ENCODE measurements around the gene KLHDC1. TPM values are rescaled to one million over a fixed set of nuclear protein-coding genes. Genes with fewer than 3 reads are reported as not detected.
"Not testable (repeated sequence)": the region's sequence is repeated elsewhere in the genome, so short reads cannot be mapped to it uniquely, and the experiment has no call there.

The KLHDC1 gene
- total RNA-seq, 2 donors from 2014 or later: 0.35 to 0.77 TPM

GRCh38 chr14:49732896-49733295 lies 40.0 kb downstream of the KLHDC1 start:
- no peak for DNase-seq
- no peaks in the 10 kb centered on the region for H3K36me3 Mint-ChIP-seq (ENCODE audit: low read depth)
- no peak overlapping the region for H3K27ac Mint-ChIP-seq
- 86 to 100% methylated on average over 2 of the region's 3 CpGs for WGBS, 2 experiments (ENCODE audit: insufficient coverage in 1 of 2, insufficient read length in 1 of 2)
- no peak for TF ChIP-seq CTCF (conservative IDR thresholded peaks at IDR 0.05)
- Histone ChIP-seq H3K27me3 (ENCODE audit: control insufficient read depth, insufficient read depth, low read length, poor library complexity, severe bottlenecking) (no peaks in the 10 kb centered on the region), H3K9ac (ENCODE audit: extremely low read depth, low read length, poor library complexity, severe bottlenecking) (no peak overlapping the region), H3K4me3 (ENCODE audit: low read length) (no peak overlapping the region), H3K36me3 (ENCODE audit: control insufficient read depth, insufficient read depth, low read length) (no peaks in the 10 kb centered on the region), H3K4me1 (ENCODE audit: control insufficient read depth, insufficient read depth, low read length) (no peaks in the 10 kb centered on the region), H3K9me3 (ENCODE audit: control insufficient read depth, low read length) (no peaks in the 10 kb centered on the region), H3K27ac (ENCODE audit: low read depth, low read length) (no peak overlapping the region)
- H3K27me3 Mint-ChIP-seq (ENCODE audit: insufficient read depth): peaks cover 6% of the 10 kb centered on the region
- no peaks in the 10 kb centered on the region for H3K4me1 Mint-ChIP-seq
- H3K4me3 Mint-ChIP-seq: no peak overlapping the region
- no peaks in the 10 kb centered on the region for H3K9me3 Mint-ChIP-seq

- no peaks in the 10 kb centered on the region for H3K4me1 ChIP-seq (ENCODE audit: control insufficient read depth, insufficient read depth, low read length)
- H3K9ac ChIP-seq (ENCODE audit: extremely low read depth, low read length, poor library complexity, severe bottlenecking): no peak overlapping the region
- Mint-ChIP-seq H3K27me3 (ENCODE audit: insufficient read depth) (peaks cover under 1% of the 10 kb centered on the region), H3K4me3 (no peak overlapping the region), H3K27ac (no peak overlapping the region), H3K9me3 (no peaks in the 10 kb centered on the region), H3K36me3 (ENCODE audit: low read depth) (no peaks in the 10 kb centered on the region), H3K4me1 (no peaks in the 10 kb centered on the region)
- H3K36me3 ChIP-seq (ENCODE audit: control insufficient read depth, insufficient read depth, low read length): no peaks in the 10 kb centered on the region
- H3K9me3 ChIP-seq (ENCODE audit: control insufficient read depth, low read length): no peaks in the 10 kb centered on the region
- H3K27ac ChIP-seq (ENCODE audit: low read depth, low read length): no peak overlapping the region
- DNase-seq: no peak
- H3K27me3 ChIP-seq (ENCODE audit: control insufficient read depth, insufficient read depth, low read length, poor library complexity, severe bottlenecking): no peaks in the 10 kb centered on the region
- H3K4me3 ChIP-seq (ENCODE audit: low read length): no peak overlapping the region
- TF ChIP-seq CTCF (conservative IDR thresholded peaks at IDR 0.05): no peak
These were observed 40.9 kb downstream of the KLHDC1 start for GRCh38 chr14:49733836-49734235.

- DNase-seq; H3K27ac Mint-ChIP-seq; H3K36me3 ChIP-seq (ENCODE audit: control insufficient read depth, insufficient read depth, low read length); H3K4me3 Mint-ChIP-seq; H3K9me3 ChIP-seq (ENCODE audit: control insufficient read depth, low read length); H3K27me3 Mint-ChIP-seq (ENCODE audit: insufficient read depth); H3K9ac ChIP-seq (ENCODE audit: extremely low read depth, low read length, poor library complexity, severe bottlenecking); H3K4me1 Mint-ChIP-seq; H3K36me3 Mint-ChIP-seq (ENCODE audit: low read depth); H3K9me3 Mint-ChIP-seq; H3K4me1 ChIP-seq (ENCODE audit: control insufficient read depth, insufficient read depth, low read length); H3K4me3 ChIP-seq (ENCODE audit: low read length); H3K27me3 ChIP-seq (ENCODE audit: control insufficient read depth, insufficient read depth, low read length, poor library complexity, severe bottlenecking); H3K27ac ChIP-seq (ENCODE audit: low read depth, low read length): not testable (repeated sequence)
- WGBS, 2 experiments (ENCODE audit: insufficient coverage in 1 of 2, insufficient read length in 1 of 2): 79 to 83% methylated on average over 4 of the region's 4 CpGs
These were observed 42.7 kb downstream of the KLHDC1 start for GRCh38 chr14:49735669-49736068.

GRCh38 chr14:49745191-49745590 lies 52.3 kb downstream of the KLHDC1 start:
- H3K36me3 Mint-ChIP-seq (ENCODE audit: low read depth): no peaks in the 10 kb centered on the region
- Histone ChIP-seq H3K36me3 (ENCODE audit: control insufficient read depth, insufficient read depth, low read length) (no peaks in the 10 kb centered on the region), H3K27ac (ENCODE audit: low read depth, low read length) (no peak overlapping the region), H3K9ac (ENCODE audit: extremely low read depth, low read length, poor library complexity, severe bottlenecking) (no peak overlapping the region), H3K4me3 (ENCODE audit: low read length) (no peak overlapping the region), H3K4me1 (ENCODE audit: control insufficient read depth, insufficient read depth, low read length) (no peaks in the 10 kb centered on the region), H3K27me3 (ENCODE audit: control insufficient read depth, insufficient read depth, low read length, poor library complexity, severe bottlenecking) (peaks cover 17% of the 10 kb centered on the region), H3K9me3 (ENCODE audit: control insufficient read depth, low read length) (no peaks in the 10 kb centered on the region)
- H3K4me3 Mint-ChIP-seq: no peak overlapping the region
- H3K4me1 Mint-ChIP-seq: no peaks in the 10 kb centered on the region
- no peak for DNase-seq
- H3K27ac Mint-ChIP-seq: no peak overlapping the region
- H3K9me3 Mint-ChIP-seq: no peaks in the 10 kb centered on the region
- no peak for TF ChIP-seq CTCF (conservative IDR thresholded peaks at IDR 0.05)
- WGBS, 2 experiments (ENCODE audit: insufficient coverage in 1 of 2, insufficient read length in 1 of 2): 38 to 100% methylated on average over 1 of the region's 1 CpG
- H3K27me3 Mint-ChIP-seq (ENCODE audit: insufficient read depth): peaks cover 23% of the 10 kb centered on the region

- peaks cover 17% of the 10 kb centered on the region for H3K27me3 ChIP-seq (ENCODE audit: control insufficient read depth, insufficient read depth, low read length, poor library complexity, severe bottlenecking)
These were observed 53.6 kb downstream of the KLHDC1 start for GRCh38 chr14:49746476-49746875.

More at GRCh38 chr14:49746476-49746875, 53.6 kb downstream of the KLHDC1 start:
- DNase-seq; H3K4me3 ChIP-seq (ENCODE audit: low read length); H3K27ac ChIP-seq (ENCODE audit: low read depth, low read length); H3K27ac Mint-ChIP-seq; H3K9me3 ChIP-seq (ENCODE audit: control insufficient read depth, low read length); H3K36me3 Mint-ChIP-seq (ENCODE audit: low read depth); H3K4me1 ChIP-seq (ENCODE audit: control insufficient read depth, insufficient read depth, low read length); H3K4me3 Mint-ChIP-seq; H3K36me3 ChIP-seq (ENCODE audit: control insufficient read depth, insufficient read depth, low read length); H3K4me1 Mint-ChIP-seq; H3K9me3 Mint-ChIP-seq; H3K9ac ChIP-seq (ENCODE audit: extremely low read depth, low read length, poor library complexity, severe bottlenecking): not testable (repeated sequence)
- H3K27me3 Mint-ChIP-seq (ENCODE audit: insufficient read depth): peaks cover 23% of the 10 kb centered on the region

Data from endodermal cell (in vitro differentiated cells).